GM12874 (cell line): Measurements from ENCODE around the gene LRRC27.

ENCODE experiments used
- CTCF ChIP-seq: IDR thresholded peaks from 2 replicates; pipeline ENCODE4 v1.5.1; 2011; ENCODE audit warnings: low read depth, mild to moderate bottlenecking, control low read depth, low read length, moderate library complexity; ENCODE audit not compliant: insufficient read depth

Gene LRRC27

GRCh38 chr10:132292287-132293200 is 39.4 kb upstream of the LRRC27 start:
- no peak for TF ChIP-seq CTCF

GRCh38 chr10:132293201-132293812 is 38.7 kb upstream of the LRRC27 start:
- no peak for TF ChIP-seq CTCF

GRCh38 chr10:132293813-132294520 is 38.0 kb upstream of the LRRC27 start:
- no peak for TF ChIP-seq CTCF

- no peak for TF ChIP-seq CTCF
Observed at GRCh38 chr10:132294561-132295318, 37.3 kb upstream of the LRRC27 start.

- TF ChIP-seq CTCF: no peak
Observed at GRCh38 chr10:132296666-132297443, 35.1 kb upstream of the LRRC27 start.

GRCh38 chr10:132297526-132297925 is 34.5 kb upstream of the LRRC27 start:
- TF ChIP-seq CTCF: no peak
